Stimulated activated CD4-positive, alpha-beta T cell treated with anti-CD3 and anti-CD28 coated beads, Interleukin-12 subunit alpha, Interleukin-12 subunit beta, amount 100 ng/mL, for 4 hours (primary cell): ENCODE results near the gene AFM.
"Not testable (repeated sequence)": the region's sequence is repeated elsewhere in the genome, so short reads cannot be mapped to it uniquely, and the experiment has no call there.

Source experiments
- DNase-seq: peaks from one replicate; pipeline ENCODE4 v3.0.0-alpha.2; 2020

Gene AFM

DNA sequence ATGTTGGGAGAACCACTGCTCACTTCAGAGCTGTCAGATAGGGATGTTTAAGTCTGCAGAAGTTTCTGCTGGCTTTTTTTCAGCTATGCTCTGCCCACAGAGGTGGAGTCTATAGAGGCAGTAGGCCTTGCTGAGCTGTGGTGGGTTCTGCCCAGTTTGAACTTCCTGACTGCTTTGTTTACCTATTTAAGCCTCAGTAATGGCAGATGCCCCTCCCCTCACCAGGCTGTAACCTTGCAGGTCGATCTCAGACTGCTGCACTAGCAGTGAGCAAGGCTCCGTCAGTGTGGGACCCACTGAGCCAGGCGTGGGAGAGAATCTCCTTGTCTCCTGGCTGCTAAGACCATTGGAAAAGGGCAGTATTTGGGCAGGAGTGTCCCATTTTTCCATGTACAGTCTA is 36.8 kb downstream of the AFM start:
- no peak for DNase-seq

DNA sequence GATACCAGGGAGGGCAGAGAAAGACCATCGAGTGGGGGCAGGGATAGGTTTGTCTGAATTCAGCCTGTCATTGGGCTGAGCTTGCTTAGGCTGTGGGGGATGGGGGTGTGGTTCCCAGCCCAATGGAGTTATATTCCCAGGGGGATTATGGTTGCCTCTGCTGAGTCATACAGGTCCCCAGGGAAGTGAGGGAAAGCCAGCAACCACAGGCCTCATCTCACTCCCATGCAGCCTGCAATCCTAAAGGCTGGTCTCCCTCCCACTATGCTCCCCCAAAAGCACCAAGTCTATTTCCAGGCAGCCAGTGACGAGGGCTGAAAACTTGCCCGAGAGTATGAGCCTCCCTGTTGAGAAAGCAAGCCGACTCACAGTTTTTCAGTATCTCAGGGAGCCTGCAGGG is 39.3 kb downstream of the AFM start:
- DNase-seq: no peak

GRCh38 chr4:73523126-73523525 is 41.6 kb downstream of the AFM start:
- no peak for DNase-seq

DNA sequence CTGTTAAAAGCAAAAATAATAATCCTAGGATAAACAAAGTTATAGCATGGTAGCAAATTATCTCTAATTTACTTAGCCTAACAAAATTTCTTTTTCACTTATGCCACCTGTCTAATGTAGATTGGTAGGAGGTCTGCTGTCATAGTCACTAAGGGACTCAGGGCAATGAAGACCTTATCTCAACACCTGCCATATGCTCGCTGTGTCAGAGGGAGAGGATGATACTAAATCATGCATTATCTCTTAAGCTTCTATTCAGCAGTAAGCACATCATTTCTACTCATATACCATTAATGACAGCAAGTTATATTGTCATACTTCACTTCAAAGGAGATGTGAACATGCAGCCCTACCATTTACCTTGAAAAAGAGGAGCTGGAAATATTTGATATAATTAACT is 44.1 kb downstream of the AFM start:
- DNase-seq: no peak

- DNase-seq: no peak
Measured at GRCh38 chr4:73527196-73527595, 45.7 kb downstream of the AFM start.

DNA sequence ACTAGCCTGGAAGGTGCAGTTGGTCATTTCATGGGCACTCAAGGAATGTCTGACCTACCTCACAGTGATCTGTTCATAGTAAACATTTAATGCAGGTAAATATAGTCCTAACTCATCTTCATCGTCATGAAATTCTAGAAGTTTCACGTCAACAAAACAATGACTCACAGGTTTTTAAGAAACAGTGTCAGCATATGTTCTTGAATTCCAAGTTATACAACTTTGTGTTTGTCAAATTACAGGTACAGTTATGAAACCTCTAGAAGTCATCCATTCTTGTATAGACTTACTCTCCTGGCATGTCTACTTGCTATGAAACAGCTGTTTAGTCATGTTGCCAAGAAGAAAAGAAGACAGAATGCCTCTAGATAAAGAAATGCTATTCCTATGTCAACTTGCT is 46.6 kb downstream of the AFM start:
- DNase-seq: no peak

GRCh38 chr4:73533515-73534422 is 52.2 kb downstream of the AFM start:
- no peak for DNase-seq

DNA sequence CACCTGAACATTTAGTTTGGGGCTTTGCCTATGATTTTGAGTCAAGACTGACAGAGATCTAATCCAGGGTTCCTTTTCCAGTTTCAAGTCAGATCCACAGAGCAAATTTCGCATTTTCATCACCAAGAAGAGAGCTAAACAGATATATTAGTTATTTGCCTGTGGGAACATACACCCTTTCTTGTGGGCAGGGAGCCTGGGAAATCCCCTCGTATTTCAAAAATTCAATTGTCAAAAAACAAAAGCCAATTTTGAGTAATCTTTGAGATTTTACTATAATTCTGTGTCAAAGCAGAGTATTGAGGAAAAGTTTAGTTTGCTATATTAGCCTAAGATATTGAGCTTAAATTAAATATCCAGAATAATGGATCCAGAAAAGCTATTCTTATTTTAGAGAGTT is 56.6 kb downstream of the AFM start:
- DNase-seq: no peak

- no peak for DNase-seq
Measured at GRCh38 chr4:73539386-73539785, 57.8 kb downstream of the AFM start.

DNA sequence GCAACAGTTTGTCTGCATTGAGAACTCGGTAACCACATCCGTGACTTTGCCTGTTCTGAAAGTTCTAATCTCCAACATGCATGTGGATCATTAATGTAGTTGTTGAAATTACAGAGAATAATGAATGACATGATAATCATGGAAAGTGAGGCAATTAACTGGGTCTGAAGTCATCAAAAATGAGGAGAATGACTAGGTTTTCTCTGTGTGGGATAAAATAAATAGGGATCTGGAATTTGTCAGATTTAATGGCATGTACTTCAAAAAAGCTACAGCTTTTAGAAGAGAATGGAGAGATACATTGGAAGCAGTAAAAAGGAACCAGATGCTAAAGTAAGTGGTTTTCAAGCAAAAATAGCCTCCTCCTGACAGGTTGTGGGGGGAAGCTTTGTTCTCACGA is 59.3 kb downstream of the AFM start:
- DNase-seq: no peak

DNA sequence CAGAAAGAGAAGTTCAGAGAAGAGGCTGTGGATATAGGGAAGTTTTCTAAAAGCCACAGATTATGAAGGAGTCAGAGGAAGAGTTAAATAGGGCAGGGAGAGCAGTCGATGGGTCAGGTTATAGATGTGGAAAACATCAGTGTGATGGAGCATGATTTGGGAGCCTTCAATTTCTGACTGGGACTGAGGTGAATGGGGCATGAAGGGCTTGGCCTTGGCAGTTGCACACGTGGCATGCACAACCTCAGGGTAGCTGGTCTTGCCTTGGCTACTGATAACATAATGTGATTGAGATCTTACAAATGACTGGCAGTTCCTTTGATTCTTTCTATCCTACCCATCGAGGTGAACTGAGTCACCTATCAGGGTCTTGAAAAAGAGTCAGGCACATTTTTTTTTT is 59.7 kb downstream of the AFM start:
- DNase-seq: no peak

- no peak for DNase-seq
Measured at GRCh38 chr4:73544620-73545019, 63.1 kb downstream of the AFM start.

DNA sequence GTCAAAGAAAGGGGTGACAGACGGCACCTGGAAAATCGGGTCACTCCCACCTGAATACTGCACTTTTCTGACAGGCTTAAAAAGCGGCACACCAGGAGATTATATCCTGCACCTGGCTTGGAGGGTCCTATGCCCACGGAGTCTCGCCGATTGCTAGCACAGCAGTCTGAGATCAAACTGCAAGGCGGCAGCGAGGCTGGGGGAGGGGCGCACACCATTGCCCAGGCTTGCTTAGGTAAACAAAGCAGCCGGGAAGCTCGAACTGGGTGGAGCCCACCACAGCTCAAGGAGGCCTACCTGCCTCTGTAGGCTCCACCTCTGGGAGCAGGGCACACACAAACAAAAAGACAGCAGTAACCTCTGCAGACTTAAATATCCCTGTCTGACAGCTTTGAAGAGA is 69.3 kb downstream of the AFM start:
- DNase-seq: not testable (repeated sequence)
